ENCODE measurements around the gene SPINDOC. TPM values are rescaled to one million over a fixed set of nuclear protein-coding genes. Genes with fewer than 3 reads are reported as not detected.
"Not testable (repeated sequence)": the region's sequence is repeated elsewhere in the genome, so short reads cannot be mapped to it uniquely, and the experiment has no call there.

The SPINDOC gene
- total RNA-seq, 1 experiment from 2014 or later, result 17.1 TPM

GRCh38 chr11:63769042-63769713 is 44.1 kb upstream of the SPINDOC start:
- Mint-ChIP-seq H3K4me3 (ENCODE audit: unreplicated experiment) (peak overlapping the region; percentile 97), H3K27me3 (ENCODE audit: insufficient read depth, unreplicated experiment) (no peaks in the 10 kb centered on the region), H3K9me3 (ENCODE audit: unreplicated experiment) (no peaks in the 10 kb centered on the region), H3K4me1 (ENCODE audit: insufficient read depth, unreplicated experiment) (peaks cover 12% of the 10 kb centered on the region), H3K27ac (ENCODE audit: low read depth, unreplicated experiment) (no peak overlapping the region), H3K36me3 (ENCODE audit: insufficient read depth, unreplicated experiment) (no peaks in the 10 kb centered on the region)
- intact Hi-C loops (cut with micrococcal nuclease), result loop anchor here (2.0 kb wide), 2 partner anchors 34 to 70 kb away; partner anchors contain the start of gene MARK2
- TF ChIP-seq, protein P1, sequence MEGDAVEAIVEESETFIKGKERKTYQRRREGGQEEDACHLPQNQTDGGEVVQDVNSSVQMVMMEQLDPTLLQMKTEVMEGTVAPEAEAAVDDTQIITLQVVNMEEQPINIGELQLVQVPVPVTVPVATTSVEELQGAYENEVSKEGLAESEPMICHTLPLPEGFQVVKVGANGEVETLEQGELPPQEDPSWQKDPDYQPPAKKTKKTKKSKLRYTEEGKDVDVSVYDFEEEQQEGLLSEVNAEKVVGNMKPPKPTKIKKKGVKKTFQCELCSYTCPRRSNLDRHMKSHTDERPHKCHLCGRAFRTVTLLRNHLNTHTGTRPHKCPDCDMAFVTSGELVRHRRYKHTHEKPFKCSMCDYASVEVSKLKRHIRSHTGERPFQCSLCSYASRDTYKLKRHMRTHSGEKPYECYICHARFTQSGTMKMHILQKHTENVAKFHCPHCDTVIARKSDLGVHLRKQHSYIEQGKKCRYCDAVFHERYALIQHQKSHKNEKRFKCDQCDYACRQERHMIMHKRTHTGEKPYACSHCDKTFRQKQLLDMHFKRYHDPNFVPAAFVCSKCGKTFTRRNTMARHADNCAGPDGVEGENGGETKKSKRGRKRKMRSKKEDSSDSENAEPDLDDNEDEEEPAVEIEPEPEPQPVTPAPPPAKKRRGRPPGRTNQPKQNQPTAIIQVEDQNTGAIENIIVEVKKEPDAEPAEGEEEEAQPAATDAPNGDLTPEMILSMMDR (IDR thresholded peaks at IDR 0.05; ENCODE audit: unreplicated experiment), result no peak
- ChIA-PET POLR2A (interaction anchor here (0.5 to 2.4 kb wide), 7 partner anchors 19 to 176 kb away, joined by 3 to 14 read pairs (median 5); partner anchors contain the start of gene SPINDOC), CTCF (interaction anchor here (0.6 to 3.8 kb wide), 9 partner anchors 33 to 1454 kb away, joined by 3 to 36 read pairs (median 3); partner anchors contain the start of gene MARK2)
- no TSS peak for BruUV-seq (replicated peaks)
- no peak for DNase-seq (ENCODE audit: unreplicated experiment)

DNA sequence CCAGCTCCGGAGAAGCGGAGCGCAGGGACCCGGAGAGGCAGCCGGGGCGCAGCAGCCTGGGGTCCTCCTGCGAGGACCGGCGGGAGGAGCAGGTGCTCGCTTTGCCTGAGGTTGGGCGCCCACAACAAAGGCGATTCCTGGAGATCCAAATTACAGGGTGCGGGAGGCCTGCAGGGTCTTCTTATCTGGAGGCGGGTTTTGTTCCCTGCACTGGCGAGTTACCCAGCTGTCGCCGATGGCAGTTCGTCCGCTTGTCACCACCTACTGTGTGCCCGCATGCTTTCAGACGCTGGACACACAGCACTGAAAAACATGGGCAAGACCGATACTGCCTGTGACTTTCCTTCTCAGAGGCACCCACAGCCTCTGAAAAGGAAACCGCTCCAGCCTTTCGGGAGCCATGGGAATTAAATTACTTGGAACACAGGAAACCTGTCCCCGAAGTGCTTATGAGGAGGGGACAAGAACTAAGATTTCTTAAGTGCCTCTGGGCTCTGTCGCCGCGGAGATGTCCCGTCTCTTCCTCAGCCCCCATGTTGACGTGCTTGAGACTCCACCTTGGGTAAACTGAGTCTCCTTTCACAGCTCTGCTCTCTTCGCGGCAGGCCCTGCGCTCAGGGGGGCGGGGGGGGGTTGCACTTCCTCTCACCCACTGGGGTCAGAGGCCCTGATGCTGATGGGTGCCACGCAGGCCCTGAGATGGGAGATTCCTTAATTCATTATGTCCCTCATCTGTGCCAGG is 43.4 kb upstream of the SPINDOC start:
- peak overlapping the region; percentile 48 for H3K4me3 Mint-ChIP-seq (ENCODE audit: unreplicated experiment)
- no peaks in the 10 kb centered on the region for H3K9me3 Mint-ChIP-seq (ENCODE audit: unreplicated experiment)
- no peak for DNase-seq (ENCODE audit: unreplicated experiment)
- intact Hi-C loops (cut with micrococcal nuclease), result loop anchor here (2.0 kb wide), 2 partner anchors 33 to 69 kb away; partner anchors contain the start of gene MARK2
- H3K27me3 Mint-ChIP-seq (ENCODE audit: insufficient read depth, unreplicated experiment), result no peaks in the 10 kb centered on the region
- no TSS peak for BruUV-seq (replicated peaks)
- no peak overlapping the region for H3K27ac Mint-ChIP-seq (ENCODE audit: low read depth, unreplicated experiment)
- no peaks in the 10 kb centered on the region for H3K36me3 Mint-ChIP-seq (ENCODE audit: insufficient read depth, unreplicated experiment)
- H3K4me1 Mint-ChIP-seq (ENCODE audit: insufficient read depth, unreplicated experiment), result peaks cover 12% of the 10 kb centered on the region
- TF ChIP-seq, protein P1 (IDR thresholded peaks at IDR 0.05; ENCODE audit: unreplicated experiment), result no peak
- CTCF ChIA-PET, result interaction anchor here (0.6 to 3.8 kb wide), 7 partner anchors 32 to 1453 kb away, joined by 3 to 25 read pairs (median 3); partner anchors contain the start of gene MARK2
- POLR2A ChIA-PET, result interaction anchor here (0.5 kb wide), 1 partner anchor 26 kb away, joined by 3 read pairs; no protein-coding TSS in a partner anchor

GRCh38 chr11:63770763-63771162 is 42.5 kb upstream of the SPINDOC start:
- intact Hi-C loops (cut with micrococcal nuclease), result no loop called here

DNA sequence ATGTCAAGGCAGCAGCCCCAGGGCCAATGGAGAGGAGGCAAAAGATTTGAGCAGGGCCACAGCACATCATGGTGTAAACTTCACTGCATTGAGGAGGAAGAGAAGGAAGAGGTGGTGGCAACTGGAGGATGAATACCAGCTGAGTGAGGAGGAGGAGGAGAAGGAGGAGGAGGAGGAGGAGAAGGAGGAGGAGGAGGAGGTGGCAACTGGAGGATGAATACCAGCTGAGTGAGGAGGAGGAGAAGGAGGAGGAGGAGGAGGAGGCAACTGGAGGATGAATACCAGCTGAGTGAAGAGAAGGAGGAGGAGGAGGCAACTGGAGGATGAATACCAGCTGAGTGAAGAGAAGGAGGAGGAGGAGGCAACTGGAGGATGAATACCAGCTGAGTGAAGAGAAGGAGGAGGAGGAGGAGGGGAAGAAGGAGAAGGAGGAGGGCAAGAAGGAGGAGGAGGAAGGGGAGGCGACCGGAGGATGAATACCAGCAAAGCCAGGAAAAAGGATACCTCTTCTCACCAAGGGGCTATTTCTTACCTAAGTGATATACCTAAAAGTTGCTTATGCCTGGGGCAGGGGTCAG is 41.4 kb upstream of the SPINDOC start:
- H3K4me3 Mint-ChIP-seq (ENCODE audit: unreplicated experiment); H3K4me1 Mint-ChIP-seq (ENCODE audit: insufficient read depth, unreplicated experiment); BruUV-seq (replicated peaks); DNase-seq (ENCODE audit: unreplicated experiment); H3K36me3 Mint-ChIP-seq (ENCODE audit: insufficient read depth, unreplicated experiment); H3K27ac Mint-ChIP-seq (ENCODE audit: low read depth, unreplicated experiment); H3K27me3 Mint-ChIP-seq (ENCODE audit: insufficient read depth, unreplicated experiment); intact Hi-C loops (cut with micrococcal nuclease); H3K9me3 Mint-ChIP-seq (ENCODE audit: unreplicated experiment): not testable (repeated sequence)
- POLR2A ChIA-PET, result interaction anchor here (0.5 to 0.6 kb wide), 2 partner anchors 31 to 891 kb away, joined by 3 read pairs; no protein-coding TSS in a partner anchor
- CTCF ChIA-PET, result interaction anchor here (0.6 to 1.3 kb wide), 3 partner anchors 65 to 174 kb away, joined by 3 to 4 read pairs (median 3); no protein-coding TSS in a partner anchor

More at GRCh38 chr11:63770763-63771162, 42.5 kb upstream of the SPINDOC start:
- Mint-ChIP-seq H3K36me3 (ENCODE audit: insufficient read depth, unreplicated experiment) (no peaks in the 10 kb centered on the region), H3K27me3 (ENCODE audit: insufficient read depth, unreplicated experiment) (no peaks in the 10 kb centered on the region), H3K9me3 (ENCODE audit: unreplicated experiment) (no peaks in the 10 kb centered on the region), H3K4me3 (ENCODE audit: unreplicated experiment) (no peak overlapping the region), H3K27ac (ENCODE audit: low read depth, unreplicated experiment) (no peak overlapping the region), H3K4me1 (ENCODE audit: insufficient read depth, unreplicated experiment) (peaks cover 8% of the 10 kb centered on the region)
- POLR2A ChIA-PET, result no interaction called here
- no TSS peak for BruUV-seq (replicated peaks)
- no peak for DNase-seq (ENCODE audit: unreplicated experiment)
- CTCF ChIA-PET, result no interaction called here
- TF ChIP-seq, protein P1 (IDR thresholded peaks at IDR 0.05; ENCODE audit: unreplicated experiment), result no peak
